ENCODE results near the gene DDIT4.
"Not testable (repeated sequence)": the region's sequence is repeated elsewhere in the genome, so short reads cannot be mapped to it uniquely, and the experiment has no call there.

The DDIT4 gene

DNA sequence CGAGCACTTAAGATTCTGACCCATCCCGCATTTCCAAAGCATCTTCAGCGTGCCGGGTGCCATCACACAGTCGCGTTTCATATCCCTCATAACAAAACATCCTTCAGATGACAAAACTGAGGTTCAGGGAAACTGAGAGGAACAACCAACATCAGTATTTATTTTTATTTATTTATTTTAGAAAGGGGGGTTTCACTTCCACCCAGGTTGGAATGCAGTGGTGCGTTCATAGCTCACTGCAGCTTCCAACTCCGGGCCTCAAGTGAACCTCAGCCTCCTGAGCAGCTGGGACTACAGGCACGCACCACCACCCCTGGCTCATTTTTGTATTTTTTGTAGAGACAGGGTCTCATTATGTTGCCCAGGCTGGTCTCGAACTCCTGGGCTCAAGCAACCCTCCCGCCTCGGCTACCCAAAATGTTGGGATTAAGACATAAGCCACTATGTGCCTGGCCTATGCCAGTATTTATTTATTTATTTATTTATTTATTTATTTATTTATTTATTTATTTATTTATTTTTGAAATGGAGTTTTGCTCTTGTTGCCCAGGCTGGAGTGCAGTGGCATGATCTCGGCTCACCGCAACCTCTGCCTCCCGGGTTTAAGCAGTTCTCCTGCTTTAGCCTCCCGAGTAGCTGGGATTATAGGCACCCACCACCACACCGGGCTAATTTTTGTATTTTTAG, 24.4 kb upstream of the DDIT4 start:
- DNase-seq (ENCODE audit: low read depth in 1 of 2, low spot score in 1 of 2), result not testable (repeated sequence)

DNA sequence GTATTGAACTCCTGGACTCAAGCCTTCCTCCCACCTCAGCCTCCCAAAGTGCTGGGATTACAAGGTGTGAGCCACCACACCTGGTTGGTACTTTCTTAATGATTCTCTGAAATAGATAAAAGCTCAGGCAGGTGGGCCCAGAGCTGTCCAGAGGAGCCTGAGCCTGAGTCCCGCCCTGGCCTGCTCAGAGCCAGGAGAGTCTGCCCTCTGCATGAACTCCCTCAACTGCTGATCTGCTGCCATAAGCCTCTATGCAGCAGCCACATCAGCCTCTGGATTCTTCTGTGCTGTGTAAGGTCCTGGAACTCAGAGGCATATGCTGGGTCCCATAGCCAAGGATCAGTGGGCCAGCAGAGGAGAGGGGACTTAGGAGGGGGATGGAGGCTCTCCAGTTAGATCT, 23.1 kb upstream of the DDIT4 start:
- DNase-seq (ENCODE audit: low read depth in 1 of 2, low spot score in 1 of 2), result no peak

DNA sequence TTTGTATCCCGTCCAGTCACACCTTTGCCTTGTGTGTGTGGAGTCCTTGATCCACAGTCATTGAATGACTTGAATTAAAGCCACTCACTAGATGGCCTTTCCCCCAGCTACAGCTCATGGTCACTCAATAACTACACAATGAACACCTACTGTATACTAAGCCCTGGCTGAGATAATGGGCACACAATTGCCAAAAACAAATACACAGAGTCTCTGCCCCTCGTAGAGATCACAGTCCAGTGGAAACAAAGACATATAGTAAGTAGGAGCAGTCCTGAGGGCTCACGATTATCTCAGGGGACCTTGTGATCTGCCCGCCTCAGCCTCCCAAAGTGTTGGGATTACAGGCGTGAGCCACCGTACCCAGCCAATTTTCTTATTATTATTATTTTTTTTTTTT, 22.1 kb upstream of the DDIT4 start:
- no peak for DNase-seq (ENCODE audit: low read depth in 1 of 2, low spot score in 1 of 2)

DNA sequence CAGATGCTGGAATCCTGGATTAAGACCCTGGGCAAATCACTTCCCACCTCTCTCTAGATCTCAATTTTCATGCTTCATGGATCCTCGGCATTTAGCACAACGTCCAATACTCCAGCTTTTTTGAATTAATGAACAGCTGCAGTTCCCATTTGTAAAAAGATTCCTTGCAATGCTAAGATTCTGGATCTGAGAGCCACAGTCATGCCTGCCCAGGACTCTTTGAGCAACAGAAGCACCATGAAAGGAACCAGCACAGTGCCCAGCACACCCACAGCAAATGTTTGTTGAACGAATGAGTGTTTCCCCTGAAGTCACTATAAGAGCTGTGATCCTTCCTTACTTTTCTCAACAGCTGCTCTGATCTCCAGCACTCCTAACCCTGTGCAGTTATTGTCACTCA, 20.8 kb upstream of the DDIT4 start:
- DNase-seq (ENCODE audit: low read depth in 1 of 2, low spot score in 1 of 2), result no peak

DNA sequence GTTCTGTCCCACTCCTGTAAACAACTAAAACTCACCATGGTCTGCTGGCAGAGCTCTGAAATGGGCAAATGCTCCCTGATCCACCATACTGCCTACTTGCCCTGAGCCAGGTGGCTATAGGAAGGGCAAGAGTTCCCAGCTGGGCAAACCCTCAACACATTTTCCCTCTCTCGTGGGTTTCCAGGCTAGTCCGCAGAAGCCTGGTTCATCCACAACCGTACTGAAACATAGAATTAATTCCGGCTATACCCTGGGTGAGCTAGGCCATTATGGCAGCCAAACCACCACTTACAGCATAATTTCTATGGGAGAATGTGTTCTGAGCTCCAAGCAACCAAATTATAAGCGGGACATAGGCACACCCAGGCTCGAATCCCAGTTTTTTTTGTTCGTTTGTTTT, 20.1 kb upstream of the DDIT4 start:
- DNase-seq (ENCODE audit: low read depth in 1 of 2, low spot score in 1 of 2), result no peak

- DNase-seq (ENCODE audit: low read depth in 1 of 2, low spot score in 1 of 2), result no peak
These were observed 18.7 kb upstream of the DDIT4 start for GRCh38 chr10:72254813-72255568.

DNA sequence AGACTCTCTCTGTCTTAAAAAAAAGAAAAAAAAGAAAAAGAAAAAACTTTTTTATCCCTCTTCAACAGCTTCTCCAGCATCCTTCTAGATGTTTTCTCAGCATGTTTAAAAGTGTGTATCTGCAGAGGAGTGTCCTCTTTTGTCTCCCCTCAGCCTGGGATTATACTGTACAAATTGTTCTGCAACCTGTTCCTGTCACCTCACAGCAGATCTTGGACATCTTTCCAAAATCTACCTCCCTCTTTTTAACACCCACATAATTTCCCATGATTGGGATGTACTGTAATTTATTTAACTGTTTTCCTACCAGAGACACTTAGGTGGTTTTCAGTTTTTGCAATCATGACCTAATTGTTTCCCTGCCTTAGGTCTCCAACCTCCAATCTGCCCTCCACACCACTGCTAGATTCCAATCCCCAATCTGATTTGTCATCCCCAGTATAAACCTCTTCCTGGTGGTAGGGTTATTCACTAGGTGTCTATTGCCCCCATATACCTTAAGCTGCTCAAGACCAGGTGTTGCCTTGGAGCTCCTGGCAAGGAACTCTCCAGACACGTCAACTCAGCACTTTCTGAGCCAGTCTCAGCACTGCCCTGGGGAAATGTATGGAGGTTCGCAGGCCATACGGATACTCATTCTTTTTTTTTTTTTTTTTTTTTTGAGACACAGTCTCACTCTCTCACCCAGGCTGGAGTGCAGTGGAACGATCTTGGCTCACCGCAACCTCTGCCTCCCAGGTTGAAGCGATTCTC, 17.6 kb upstream of the DDIT4 start:
- no peak for DNase-seq (ENCODE audit: low read depth in 1 of 2, low spot score in 1 of 2)

DNA sequence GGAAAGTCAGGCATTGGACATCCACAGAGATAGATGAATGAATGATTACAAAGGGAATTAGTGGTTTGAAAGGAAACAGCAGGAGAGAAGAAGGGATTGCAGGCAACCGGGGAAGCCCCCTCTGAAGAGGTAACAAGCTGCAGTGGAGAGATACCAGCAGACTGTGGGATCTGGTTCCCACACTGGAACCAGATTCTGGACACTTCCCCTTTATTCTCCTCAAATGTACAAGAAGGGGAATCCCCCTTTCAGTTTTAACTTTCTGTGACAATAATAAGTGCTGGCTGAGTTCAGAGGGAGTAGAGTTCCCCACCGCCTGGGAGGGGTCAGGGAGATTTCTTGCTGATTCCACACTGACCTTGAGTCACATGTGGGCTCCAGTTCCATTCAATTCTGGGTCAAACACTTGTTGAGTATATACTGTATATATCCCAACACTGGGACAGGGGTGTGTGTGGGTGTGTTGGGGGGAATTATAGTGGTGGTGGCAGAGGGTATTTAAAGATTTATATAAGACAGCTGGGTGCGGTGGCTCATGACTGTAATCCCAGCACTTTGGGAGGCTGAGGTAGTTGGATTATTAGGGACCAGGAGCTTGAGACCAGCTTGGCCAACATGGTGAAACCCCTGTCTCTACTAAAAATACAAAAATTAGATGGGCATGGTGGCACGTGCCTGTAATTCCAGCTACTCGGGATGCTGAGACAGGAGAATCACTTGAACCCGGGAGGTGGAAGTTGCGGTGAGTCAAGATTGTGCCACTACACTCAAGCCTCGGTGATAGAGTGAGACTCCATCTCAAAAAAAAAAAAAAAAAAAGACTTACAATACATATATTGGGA, 16.5 kb upstream of the DDIT4 start:
- DNase-seq (ENCODE audit: low read depth in 1 of 2, low spot score in 1 of 2), result no peak

- no peak for DNase-seq (ENCODE audit: low read depth in 1 of 2, low spot score in 1 of 2)
These were observed 15.1 kb upstream of the DDIT4 start for GRCh38 chr10:72258617-72259016.

- DNase-seq (ENCODE audit: low read depth in 1 of 2, low spot score in 1 of 2), result no peak
These were observed 14.1 kb upstream of the DDIT4 start for GRCh38 chr10:72259491-72260238.

- peak; percentile 67 to 68 for DNase-seq (ENCODE audit: low read depth in 1 of 2, low spot score in 1 of 2)
These were observed 13.3 kb upstream of the DDIT4 start for GRCh38 chr10:72260239-72260975.

DNA sequence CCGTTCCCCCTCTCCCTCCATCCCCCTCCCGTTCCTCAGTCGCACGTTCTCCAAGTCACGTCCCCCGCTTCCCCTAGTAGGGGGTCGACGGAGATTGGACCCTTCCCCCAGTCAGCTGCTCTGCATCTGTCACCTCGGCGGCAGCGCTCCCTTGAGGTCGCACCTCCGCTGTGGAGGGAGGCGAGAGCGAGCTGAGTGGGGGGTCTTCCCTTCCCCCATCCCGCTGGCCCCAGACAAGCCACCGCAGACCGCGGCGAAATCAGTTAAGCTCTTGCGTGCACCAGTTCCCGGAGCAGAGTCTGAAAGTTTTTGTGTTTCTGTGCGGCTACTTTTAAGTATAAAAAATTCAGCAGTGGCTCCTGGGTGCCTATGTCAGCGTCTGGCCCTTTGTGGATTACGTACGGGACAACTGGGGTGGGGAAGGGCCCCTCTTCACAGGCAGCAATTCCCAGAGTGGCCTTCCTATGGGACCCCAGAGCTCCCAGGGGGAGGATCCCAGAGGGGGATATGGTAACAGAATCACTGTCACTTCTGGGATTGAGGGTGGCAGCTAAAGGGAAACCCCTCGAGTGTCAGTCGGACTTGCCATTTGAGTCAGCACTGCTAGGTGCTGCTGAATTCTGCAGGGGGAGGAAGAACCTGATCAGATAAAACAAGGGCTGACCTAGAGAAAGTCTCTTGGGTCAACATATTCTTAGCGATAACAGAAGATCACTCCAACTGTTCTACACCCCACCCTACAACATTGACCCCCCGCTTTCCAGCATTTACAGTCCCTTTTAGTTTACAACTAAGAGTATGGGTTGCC, 12.5 kb upstream of the DDIT4 start:
- DNase-seq (ENCODE audit: low read depth in 1 of 2, low spot score in 1 of 2), result peak; percentile 40 to 55

GRCh38 chr10:72261784-72262404, 11.8 kb upstream of the DDIT4 start:
- DNase-seq (ENCODE audit: low read depth in 1 of 2, low spot score in 1 of 2), result no peak

GRCh38 chr10:72263613-72264241, 10.0 kb upstream of the DDIT4 start:
- DNase-seq (ENCODE audit: low read depth in 1 of 2, low spot score in 1 of 2), result no peak

DNA sequence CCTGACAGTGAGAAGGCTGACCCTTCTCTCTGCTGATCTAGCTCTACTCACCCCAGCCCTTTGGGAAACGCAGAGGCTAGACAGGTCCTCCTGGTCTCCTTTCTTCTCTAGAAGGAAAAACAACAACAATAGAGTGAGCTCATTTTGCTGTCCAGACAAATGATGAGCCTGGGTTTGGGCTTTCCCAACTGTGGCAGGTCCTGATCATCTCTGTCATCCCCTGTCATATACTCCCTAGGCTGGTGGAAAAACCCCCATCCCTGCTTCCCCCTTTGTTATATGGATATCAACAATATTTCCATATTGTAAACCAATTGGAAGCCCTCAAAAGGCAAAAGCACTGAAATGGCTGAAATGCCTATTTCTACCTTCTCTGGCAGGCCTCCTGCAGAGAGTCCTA, 9.2 kb upstream of the DDIT4 start:
- no peak for DNase-seq (ENCODE audit: low read depth in 1 of 2, low spot score in 1 of 2)

- DNase-seq (ENCODE audit: low read depth in 1 of 2, low spot score in 1 of 2), result no peak
These were observed 8.2 kb upstream of the DDIT4 start for GRCh38 chr10:72265508-72265907.

DNA sequence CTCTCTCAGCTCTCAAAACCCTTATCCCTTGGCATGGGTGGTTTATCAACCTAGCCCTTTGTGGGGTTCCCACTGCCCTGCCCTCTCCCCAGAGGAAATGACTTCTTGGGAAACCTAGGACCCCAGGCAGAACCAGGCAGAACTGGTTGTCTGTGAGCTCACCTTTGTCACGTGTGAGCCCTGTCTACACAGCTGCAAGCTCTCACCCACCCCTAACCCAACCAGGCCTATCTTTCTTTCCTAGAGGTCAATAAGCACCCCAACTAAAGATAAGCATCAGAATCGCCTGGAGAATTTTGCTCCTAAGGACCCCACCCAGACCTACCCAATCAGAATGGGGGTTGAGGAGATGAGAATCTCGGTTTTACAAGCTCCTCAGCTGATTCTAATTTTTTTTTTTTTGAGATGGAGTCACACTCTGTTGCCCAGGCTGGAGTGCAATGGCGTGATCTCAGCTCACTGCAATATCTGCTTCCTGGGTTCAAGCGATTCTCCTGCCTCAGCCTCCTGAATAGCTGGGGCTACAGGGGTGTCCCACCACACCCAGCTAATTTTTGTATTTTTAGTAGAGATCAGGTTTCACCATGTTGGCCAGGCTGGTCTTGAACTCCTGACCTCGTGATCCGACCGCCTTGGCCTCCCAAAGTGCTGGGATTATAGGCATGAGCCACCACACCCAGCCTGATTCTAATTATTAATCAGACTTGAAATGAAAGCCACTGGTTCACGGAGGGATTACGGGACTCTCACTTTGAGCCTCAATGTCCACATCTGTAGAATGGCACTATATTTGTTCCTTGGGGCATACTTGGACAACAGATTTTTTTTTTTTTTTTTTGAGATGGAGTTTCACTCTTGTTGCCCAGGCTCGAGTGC, 7.5 kb upstream of the DDIT4 start:
- DNase-seq (ENCODE audit: low read depth in 1 of 2, low spot score in 1 of 2), result no peak
